ENCODE measurements around the gene UBAC2.

UBAC2 gene

DNA sequence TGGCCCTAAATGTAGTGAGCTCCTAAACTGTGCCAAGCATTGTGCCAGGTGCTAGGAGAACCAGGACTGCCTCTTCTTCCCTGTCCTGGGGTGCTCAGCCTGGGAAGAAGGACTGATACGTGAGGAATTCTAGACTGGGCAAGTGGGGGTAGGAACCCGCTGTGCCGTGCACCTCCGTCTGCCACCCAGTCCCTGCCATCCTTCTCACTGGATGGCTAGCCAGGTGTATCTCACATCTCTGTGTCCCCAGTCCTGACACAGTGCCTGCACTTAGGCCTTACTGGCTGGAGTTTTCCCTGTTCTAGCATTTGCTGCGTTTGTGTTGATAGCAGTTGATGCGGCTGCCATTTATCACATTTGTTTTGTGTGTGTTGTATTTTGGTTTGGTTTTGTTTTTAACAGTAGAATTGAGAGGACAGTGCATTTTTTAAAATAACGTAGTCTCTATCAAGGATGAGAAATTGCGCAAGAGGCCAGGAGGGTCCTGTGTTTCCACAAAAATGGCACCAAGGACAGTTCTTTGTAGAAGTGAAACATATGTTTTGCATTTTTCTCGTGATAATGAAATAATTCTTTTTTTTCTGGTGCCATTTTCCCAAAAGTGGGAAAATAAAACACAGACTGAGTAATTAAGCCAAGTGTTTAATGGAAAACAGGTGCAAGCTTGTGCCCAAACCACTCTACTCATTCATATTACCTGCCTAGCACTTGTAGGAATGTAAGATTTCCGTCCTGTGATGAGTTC, 111.3 kb downstream of the UBAC2 start:
- Histone ChIP-seq H3K4me1 (no peaks in the 10 kb centered on the region), H3K36me3 (no peaks in the 10 kb centered on the region), H3K9me3 (no peaks in the 10 kb centered on the region), H3K4me3 (ENCODE audit: low read depth, low read length) (no peak overlapping the region), H3K27me3 (no peaks in the 10 kb centered on the region)
- TF ChIP-seq, protein P1, sequence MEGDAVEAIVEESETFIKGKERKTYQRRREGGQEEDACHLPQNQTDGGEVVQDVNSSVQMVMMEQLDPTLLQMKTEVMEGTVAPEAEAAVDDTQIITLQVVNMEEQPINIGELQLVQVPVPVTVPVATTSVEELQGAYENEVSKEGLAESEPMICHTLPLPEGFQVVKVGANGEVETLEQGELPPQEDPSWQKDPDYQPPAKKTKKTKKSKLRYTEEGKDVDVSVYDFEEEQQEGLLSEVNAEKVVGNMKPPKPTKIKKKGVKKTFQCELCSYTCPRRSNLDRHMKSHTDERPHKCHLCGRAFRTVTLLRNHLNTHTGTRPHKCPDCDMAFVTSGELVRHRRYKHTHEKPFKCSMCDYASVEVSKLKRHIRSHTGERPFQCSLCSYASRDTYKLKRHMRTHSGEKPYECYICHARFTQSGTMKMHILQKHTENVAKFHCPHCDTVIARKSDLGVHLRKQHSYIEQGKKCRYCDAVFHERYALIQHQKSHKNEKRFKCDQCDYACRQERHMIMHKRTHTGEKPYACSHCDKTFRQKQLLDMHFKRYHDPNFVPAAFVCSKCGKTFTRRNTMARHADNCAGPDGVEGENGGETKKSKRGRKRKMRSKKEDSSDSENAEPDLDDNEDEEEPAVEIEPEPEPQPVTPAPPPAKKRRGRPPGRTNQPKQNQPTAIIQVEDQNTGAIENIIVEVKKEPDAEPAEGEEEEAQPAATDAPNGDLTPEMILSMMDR (IDR thresholded peaks at IDR 0.05; ENCODE audit: low read depth, low read length) = no peak
- DNase-seq = no peak

DNA sequence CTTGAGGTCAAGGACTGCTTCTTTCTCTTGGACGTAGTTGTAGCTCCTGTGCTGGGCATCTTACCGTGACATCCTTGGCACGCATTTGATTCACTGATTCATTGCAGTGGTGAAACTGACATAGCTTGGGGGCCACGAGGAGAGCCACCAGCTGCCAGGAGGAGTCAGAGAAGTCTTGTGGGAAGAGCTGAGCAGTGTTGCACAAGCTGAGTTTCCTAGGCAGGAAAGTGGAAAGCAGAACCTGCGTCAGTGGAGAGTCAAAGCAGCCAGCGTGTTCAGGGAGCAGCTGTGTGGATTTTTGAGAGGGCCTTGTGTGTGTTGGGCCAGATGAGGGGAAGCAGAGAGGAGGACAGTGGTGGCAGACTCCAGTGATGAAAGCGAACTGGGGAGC, 111.8 kb downstream of the UBAC2 start:
- DNase-seq = no peak
- no peaks in the 10 kb centered on the region for H3K36me3 ChIP-seq
- no peaks in the 10 kb centered on the region for H3K9me3 ChIP-seq
- TF ChIP-seq, protein P1 (IDR thresholded peaks at IDR 0.05; ENCODE audit: low read depth, low read length) = no peak
- no peaks in the 10 kb centered on the region for H3K4me1 ChIP-seq
- H3K27me3 ChIP-seq = no peaks in the 10 kb centered on the region
- no peak overlapping the region for H3K4me3 ChIP-seq (ENCODE audit: low read depth, low read length)

DNA sequence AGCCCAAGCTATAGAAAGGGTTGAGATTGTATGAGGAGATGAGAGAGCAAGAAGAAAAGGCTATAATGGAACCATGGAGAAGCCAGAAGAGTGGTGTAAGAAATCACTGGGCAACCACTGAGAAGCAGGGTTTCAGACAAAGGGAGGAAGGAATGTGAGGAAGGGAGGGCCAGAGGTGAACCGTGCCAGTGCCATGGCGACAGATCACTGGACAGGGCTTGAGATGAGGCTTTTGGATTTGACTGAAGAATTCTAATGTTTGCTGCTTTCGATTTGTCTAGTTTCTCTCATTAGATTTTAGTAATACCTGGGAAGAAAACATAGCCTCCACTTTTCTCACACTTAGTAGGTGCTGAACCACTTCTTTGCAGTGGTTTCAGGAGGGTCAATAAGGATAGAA, 112.8 kb downstream of the UBAC2 start:
- DNase-seq = no peak
- Histone ChIP-seq H3K4me3 (ENCODE audit: low read depth, low read length) (no peak overlapping the region), H3K9me3 (no peaks in the 10 kb centered on the region), H3K27me3 (no peaks in the 10 kb centered on the region), H3K36me3 (no peaks in the 10 kb centered on the region), H3K4me1 (no peaks in the 10 kb centered on the region)
- TF ChIP-seq, protein P1 (IDR thresholded peaks at IDR 0.05; ENCODE audit: low read depth, low read length) = no peak

DNA sequence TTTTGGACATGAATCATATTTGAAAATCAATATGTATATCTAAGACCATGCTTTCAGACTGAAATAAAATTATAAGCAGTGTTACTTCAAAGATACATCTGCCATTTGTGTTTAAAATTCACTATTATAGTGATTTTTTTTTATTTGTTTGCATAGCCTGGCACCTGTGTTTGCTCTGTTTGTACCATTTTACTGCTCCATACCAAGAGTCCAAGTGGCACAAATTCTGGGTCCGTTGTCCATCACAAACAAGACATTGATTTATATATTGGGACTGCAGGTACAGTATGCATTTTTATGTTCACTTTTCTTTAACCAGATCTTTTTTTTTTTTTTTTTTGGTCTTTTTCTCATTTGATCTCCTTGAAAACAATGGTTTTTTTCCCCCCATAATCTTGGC, 113.3 kb downstream of the UBAC2 start:
- TF ChIP-seq, protein P1 (IDR thresholded peaks at IDR 0.05; ENCODE audit: low read depth, low read length) = no peak
- Histone ChIP-seq H3K4me3 (ENCODE audit: low read depth, low read length) (no peak overlapping the region), H3K4me1 (no peaks in the 10 kb centered on the region), H3K9me3 (no peaks in the 10 kb centered on the region), H3K36me3 (no peaks in the 10 kb centered on the region), H3K27me3 (no peaks in the 10 kb centered on the region)
- DNase-seq = no peak

DNA sequence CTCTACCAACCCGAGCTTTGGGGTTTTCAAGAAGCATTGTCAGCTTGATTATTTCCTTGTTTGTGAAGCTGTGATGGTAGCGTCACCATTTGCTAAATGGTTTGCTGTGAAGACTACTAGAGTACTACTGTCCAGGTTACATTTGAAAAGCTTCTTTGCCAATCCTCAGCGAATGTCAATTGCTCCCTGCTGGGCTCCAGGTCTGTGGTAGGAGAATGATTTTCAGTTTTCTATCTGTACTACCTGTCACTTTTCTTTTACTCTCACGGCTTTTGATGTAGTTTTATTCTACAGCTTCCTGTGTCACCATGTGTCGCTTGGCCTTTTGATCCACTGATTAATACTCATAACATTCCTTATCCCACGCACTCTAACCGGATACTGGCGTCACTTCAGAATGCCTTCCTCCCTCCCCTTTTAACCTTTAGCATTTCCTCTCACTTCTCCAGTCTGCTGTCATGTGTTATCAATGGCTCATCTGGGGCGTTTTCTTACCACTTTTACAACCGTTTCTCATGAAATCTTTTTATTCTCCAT, 114.1 kb downstream of the UBAC2 start:
- TF ChIP-seq, protein P1 (IDR thresholded peaks at IDR 0.05; ENCODE audit: low read depth, low read length) = no peak
- no peaks in the 10 kb centered on the region for H3K27me3 ChIP-seq
- H3K4me3 ChIP-seq (ENCODE audit: low read depth, low read length) = no peak overlapping the region
- H3K4me1 ChIP-seq = no peaks in the 10 kb centered on the region
- DNase-seq = no peak
- H3K9me3 ChIP-seq = no peaks in the 10 kb centered on the region
- no peaks in the 10 kb centered on the region for H3K36me3 ChIP-seq

DNA sequence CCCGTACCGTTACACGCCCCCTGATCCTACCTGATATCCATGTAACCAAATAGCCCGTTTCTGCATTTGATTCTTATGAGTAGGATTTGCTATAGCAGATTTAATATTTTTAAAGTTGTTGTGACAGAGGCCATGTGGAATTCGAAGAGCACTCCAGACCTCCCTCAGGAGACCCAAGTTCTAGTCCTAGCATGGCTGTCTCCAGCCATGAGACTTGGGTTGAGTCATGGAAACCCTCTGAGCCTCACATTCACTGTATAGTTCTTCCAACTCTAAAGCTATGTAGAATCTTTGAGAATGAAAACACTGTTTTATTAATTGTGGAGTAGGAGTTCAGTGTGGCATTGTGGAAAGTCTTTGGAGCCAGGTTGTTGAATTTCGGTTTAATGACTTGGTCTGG, 114.5 kb downstream of the UBAC2 start:
- Histone ChIP-seq H3K27me3 (no peaks in the 10 kb centered on the region), H3K4me3 (ENCODE audit: low read depth, low read length) (no peak overlapping the region), H3K36me3 (no peaks in the 10 kb centered on the region), H3K9me3 (no peaks in the 10 kb centered on the region), H3K4me1 (no peaks in the 10 kb centered on the region)
- no peak for DNase-seq
- TF ChIP-seq, protein P1 (IDR thresholded peaks at IDR 0.05; ENCODE audit: low read depth, low read length) = no peak
